Suprapubic skin (tissue), 4 donors: Measurements from ENCODE around the gene AP4E1.

Experiments
- EP300 ChIP-seq: sonication (generic); formaldehyde crosslinking; IDR thresholded peaks from one replicate; pipeline ENCODE4 v1.6.1; 2017; ENCODE audit warnings: antibody characterized with exemption
- POLR2A ChIP-seq, 2 donors: fragments of 450-650 bp; IDR thresholded peaks; one replicate each; pipeline ENCODE4 v1.6.1; 2017; ENCODE audit warnings: antibody characterized with exemption in 2 of 2, mild to moderate bottlenecking in 2 of 2, moderate library complexity in 2 of 2
- POLR2AphosphoS5 ChIP-seq, 3 donors: sonication (generic); formaldehyde crosslinking; IDR thresholded peaks; one replicate each; pipeline ENCODE4 v1.6.1; 2017; ENCODE audit warnings: antibody characterized with exemption in 3 of 3
- TF ChIP-seq, protein P1 (sequence below), 2 donors: fragments of 200-600 bp in 1 of 2; fragments of 450-650 bp in 1 of 2; sonication (generic) in 1 of 2; IDR thresholded peaks; one replicate each; pipeline ENCODE4 v1.5.1; 2016 to 2019; ENCODE audit warnings: antibody characterized with exemption in 2 of 2, mild to moderate bottlenecking in 1 of 2, moderate library complexity in 1 of 2

DNA sequence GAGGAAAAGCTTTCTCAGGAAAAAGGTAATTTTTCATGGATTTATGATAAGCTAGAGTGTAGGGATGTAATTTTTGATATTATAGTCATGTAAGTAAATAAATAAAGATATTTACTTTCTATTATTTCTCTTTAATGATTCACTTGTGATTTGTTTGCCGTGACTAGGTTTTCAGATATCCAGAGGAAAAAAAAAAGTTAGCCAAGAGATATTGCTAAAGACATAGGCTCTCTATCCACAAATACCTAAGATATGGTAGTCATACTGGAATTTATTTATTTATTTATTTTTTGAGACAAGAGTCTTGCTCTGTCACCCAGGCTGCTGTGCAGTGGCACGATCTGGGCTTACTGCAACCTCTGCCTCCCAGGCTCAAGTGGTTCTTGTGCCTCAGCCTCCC, 59.9 kb downstream of the AP4E1 start:
- TF ChIP-seq POLR2A (IDR thresholded peaks at IDR 0.05) (no peak), POLR2AphosphoS5 (IDR thresholded peaks at IDR 0.05) (no peak), EP300 (no peak)
- TF ChIP-seq, protein P1, sequence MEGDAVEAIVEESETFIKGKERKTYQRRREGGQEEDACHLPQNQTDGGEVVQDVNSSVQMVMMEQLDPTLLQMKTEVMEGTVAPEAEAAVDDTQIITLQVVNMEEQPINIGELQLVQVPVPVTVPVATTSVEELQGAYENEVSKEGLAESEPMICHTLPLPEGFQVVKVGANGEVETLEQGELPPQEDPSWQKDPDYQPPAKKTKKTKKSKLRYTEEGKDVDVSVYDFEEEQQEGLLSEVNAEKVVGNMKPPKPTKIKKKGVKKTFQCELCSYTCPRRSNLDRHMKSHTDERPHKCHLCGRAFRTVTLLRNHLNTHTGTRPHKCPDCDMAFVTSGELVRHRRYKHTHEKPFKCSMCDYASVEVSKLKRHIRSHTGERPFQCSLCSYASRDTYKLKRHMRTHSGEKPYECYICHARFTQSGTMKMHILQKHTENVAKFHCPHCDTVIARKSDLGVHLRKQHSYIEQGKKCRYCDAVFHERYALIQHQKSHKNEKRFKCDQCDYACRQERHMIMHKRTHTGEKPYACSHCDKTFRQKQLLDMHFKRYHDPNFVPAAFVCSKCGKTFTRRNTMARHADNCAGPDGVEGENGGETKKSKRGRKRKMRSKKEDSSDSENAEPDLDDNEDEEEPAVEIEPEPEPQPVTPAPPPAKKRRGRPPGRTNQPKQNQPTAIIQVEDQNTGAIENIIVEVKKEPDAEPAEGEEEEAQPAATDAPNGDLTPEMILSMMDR (IDR thresholded peaks at IDR 0.05): no peak
